H1 (cell line): Measurements from ENCODE around the gene RBM27. TPM values are rescaled to one million over a fixed set of nuclear protein-coding genes. Genes with fewer than 3 reads are reported as not detected.

Source experiments
- CTCF ChIA-PET: fragments of 300-600 bp; sonication (Branson Sonifier 250); formaldehyde crosslinking; loops from one replicate; lab custom pipeline; 2021; ENCODE audit not compliant: partially characterized antibody; lab: Charles Lee
- POLR2A ChIA-PET: fragments of 300-600 bp; sonication (Branson Sonifier 250); formaldehyde crosslinking; loops from one replicate; lab custom pipeline; 2021; ENCODE audit warnings: inconsistent platforms; ENCODE audit not compliant: partially characterized antibody; lab: Charles Lee
- DNase-seq, 2 experiments: peaks; one replicate each; pipeline versions ENCODE4 v3.0.0 to v3.0.0-alpha.2; 2010 to 2022; ENCODE audit warnings: low spot score in 2 of 2, low read depth in 1 of 2, mixed read lengths in 1 of 2
- FAIRE-seq: peaks from 2 replicates; lab custom pipeline; 2011; peaks lifted over from hg19 to GRCh38; lab: Jason Lieb, UNC
- H2AFZ ChIP-seq: 2 replicates; pipeline ENCODE4 v1.8.1; 2012; ENCODE audit warnings: low read length, inconsistent platforms
- H2AK5ac ChIP-seq: 2 replicates; pipeline ENCODE4 v1.6.1; 2013; ENCODE audit warnings: low read depth, low read length
- H2BK120ac ChIP-seq: replicated peaks from 2 replicates; pipeline ENCODE3; 2013; ENCODE audit warnings: low read depth, low read length, inconsistent platforms
- H2BK12ac ChIP-seq: 2 replicates; pipeline ENCODE4 v1.6.1; 2013; ENCODE audit warnings: low read depth, low read length
- H2BK15ac ChIP-seq: 2 replicates; pipeline ENCODE4 v1.6.1; 2013; ENCODE audit warnings: low read length
- H2BK20ac ChIP-seq: 2 replicates; pipeline ENCODE4 v1.6.1; 2013; ENCODE audit warnings: low read length
- H2BK5ac ChIP-seq: 2 replicates; pipeline ENCODE4 v1.6.1; 2013; ENCODE audit warnings: low read depth, low read length
- H3K14ac ChIP-seq: 2 replicates; pipeline ENCODE4 v1.6.1; 2013; ENCODE audit warnings: inconsistent platforms; ENCODE audit not compliant: insufficient read length
- H3K18ac ChIP-seq: 2 replicates; pipeline ENCODE4 v1.6.1; 2013; ENCODE audit warnings: low read length; ENCODE audit errors: extremely low read depth
- H3K23ac ChIP-seq: 2 replicates; pipeline ENCODE4 v1.6.1; 2013; ENCODE audit warnings: inconsistent platforms; ENCODE audit not compliant: insufficient read length
- H3K23me2 ChIP-seq: 2 replicates; pipeline ENCODE4 v1.6.1; 2013; ENCODE audit warnings: low read depth, low read length
- H3K27ac ChIP-seq: 2 replicates; pipeline ENCODE4 v1.6.1; 2011; ENCODE audit warnings: low read depth, low read length, inconsistent platforms
- H3K27me3 ChIP-seq, 4 experiments: replicated peaks in 1 of 4; 1 replicate in 1 of 4; 2 replicates in 3 of 4; pipeline versions ENCODE4 v1.6.1 to v1.8.1; 2011 to 2013; ENCODE audit warnings: low read length in 3 of 4, mild to moderate bottlenecking in 3 of 4, inconsistent platforms in 2 of 4, mixed read lengths in 2 of 4, moderate library complexity in 1 of 4; ENCODE audit not compliant: control insufficient read depth in 3 of 4, insufficient read depth in 3 of 4; ENCODE audit errors: extremely low read depth in 1 of 4
- H3K36me3 ChIP-seq, 4 experiments: 2 replicates each; pipeline versions ENCODE4 v1.6.1 to v1.8.1; 2011 to 2013; ENCODE audit warnings: mild to moderate bottlenecking in 4 of 4, low read length in 3 of 4, moderate library complexity in 2 of 4, control low read depth in 1 of 4, inconsistent platforms in 1 of 4; ENCODE audit not compliant: insufficient read depth in 4 of 4, control insufficient read depth in 2 of 4
- H3K4ac ChIP-seq: replicated peaks from 2 replicates; pipeline ENCODE3; 2013; ENCODE audit warnings: low read length, low read depth, mixed read lengths, inconsistent platforms; ENCODE audit not compliant: insufficient read length
- H3K4me1 ChIP-seq, 4 experiments: replicated peaks in 1 of 4; 1 replicate in 1 of 4; 2 replicates in 3 of 4; pipeline versions ENCODE4 v1.6.1 to v1.8.1; 2011 to 2013; ENCODE audit warnings: low read length in 3 of 4, inconsistent platforms in 2 of 4, mixed read lengths in 1 of 4; ENCODE audit not compliant: insufficient read depth in 4 of 4, control insufficient read depth in 3 of 4
- H3K4me2 ChIP-seq, 2 experiments: 2 replicates each; pipeline versions ENCODE4 v1.6.1 to v1.8.1; 2011 to 2013; ENCODE audit warnings: low read depth in 2 of 2, low read length in 2 of 2, control low read depth in 1 of 2, inconsistent platforms in 1 of 2, mild to moderate bottlenecking in 1 of 2; ENCODE audit not compliant: insufficient read depth in 1 of 2
- H3K4me3 ChIP-seq, 4 experiments: fragments of 200-600, 300-600 bp in 1 of 4; sonication (generic), shearing (Covaris generic), sonication (Bioruptor Twin) in 1 of 4; 2 replicates each; pipeline versions ENCODE4 v1.5.1 to v1.8.1; 2011 to 2016; ENCODE audit warnings: low read length in 4 of 4, low read depth in 3 of 4, control low read depth in 2 of 4, inconsistent platforms in 2 of 4, mild to moderate bottlenecking in 2 of 4, mixed read lengths in 1 of 4, moderate library complexity in 1 of 4; ENCODE audit not compliant: insufficient read depth in 2 of 4; ENCODE audit errors: extremely low read depth in 1 of 4
- H3K56ac ChIP-seq: replicated peaks from 2 replicates; pipeline ENCODE3; 2013; ENCODE audit warnings: low read depth, mild to moderate bottlenecking, mixed read lengths, low read length, inconsistent platforms; ENCODE audit not compliant: insufficient read length
- H3K79me1 ChIP-seq: 2 replicates; pipeline ENCODE4 v1.6.1; 2013; ENCODE audit warnings: low read depth, low read length, control low read depth
- H3K79me2 ChIP-seq, 2 experiments: 2 replicates each; pipeline versions ENCODE4 v1.6.1 to v1.8.1; 2012 to 2013; ENCODE audit warnings: low read length in 2 of 2, mild to moderate bottlenecking in 2 of 2, inconsistent platforms in 1 of 2; ENCODE audit not compliant: insufficient read depth in 2 of 2, control insufficient read depth in 1 of 2
- H3K9ac ChIP-seq, 4 experiments: replicated peaks in 1 of 4; 1 replicate in 1 of 4; 2 replicates in 3 of 4; pipeline versions ENCODE4 v1.6.1 to v1.8.1; 2011 to 2013; ENCODE audit warnings: low read depth in 3 of 4, low read length in 3 of 4, control low read depth in 2 of 4, mild to moderate bottlenecking in 2 of 4, moderate library complexity in 2 of 4, inconsistent platforms in 1 of 4; ENCODE audit errors: extremely low read depth in 1 of 4
- H3K9me3 ChIP-seq, 2 experiments: 2 replicates each; pipeline versions ENCODE4 v1.6.1 to v1.8.1; 2012 to 2013; ENCODE audit warnings: mild to moderate bottlenecking in 2 of 2, moderate library complexity in 2 of 2, control low read depth in 1 of 2, inconsistent platforms in 1 of 2, low read depth in 1 of 2, low read length in 1 of 2, mixed read lengths in 1 of 2; ENCODE audit not compliant: insufficient read depth in 2 of 2
- H4K20me1 ChIP-seq, 2 experiments: replicated peaks in 1 of 2; 2 replicates each; pipeline versions ENCODE3 to v1.8.1; 2011 to 2013; ENCODE audit warnings: inconsistent platforms in 2 of 2, low read length in 2 of 2, mild to moderate bottlenecking in 1 of 2; ENCODE audit not compliant: insufficient read depth in 2 of 2, control insufficient read depth in 1 of 2
- H4K5ac ChIP-seq: 2 replicates; pipeline ENCODE4 v1.6.1; 2013; ENCODE audit warnings: low read length, low read depth, mixed read lengths, inconsistent platforms; ENCODE audit not compliant: insufficient read length
- H4K8ac ChIP-seq: 2 replicates; pipeline ENCODE4 v1.8.0; 2013; ENCODE audit warnings: mild to moderate bottlenecking, moderate library complexity, low read length, inconsistent platforms; ENCODE audit not compliant: insufficient read depth; ENCODE audit errors: extremely low read depth
- H4K91ac ChIP-seq: replicated peaks from 2 replicates; pipeline ENCODE3; 2013; ENCODE audit warnings: low read length, mixed read lengths, inconsistent platforms; ENCODE audit not compliant: insufficient read length
- BCL11A ChIP-seq, 2 experiments: IDR thresholded peaks; one replicate each; pipeline ENCODE4 v1.6.1; 2011; ENCODE audit warnings: low read depth in 2 of 2, low read length in 2 of 2, mild to moderate bottlenecking in 2 of 2
- CTBP2 ChIP-seq: IDR thresholded peaks from 2 replicates; pipeline ENCODE4 v1.7.0; 2011; ENCODE audit warnings: borderline replicate concordance, mild to moderate bottlenecking, moderate library complexity, mixed read lengths, low read length; ENCODE audit not compliant: insufficient read depth, insufficient read length
- CTCF ChIP-seq, 3 experiments: IDR thresholded peaks; 1 replicate in 2 of 3; 2 replicates in 1 of 3; pipeline versions ENCODE4 v1.5.1 to v1.6.1; 2011; ENCODE audit warnings: low read length in 3 of 3, mild to moderate bottlenecking in 3 of 3, inconsistent platforms in 2 of 3, low read depth in 1 of 3, moderate library complexity in 1 of 3; ENCODE audit not compliant: insufficient read depth in 1 of 3; ENCODE audit errors: control extremely low read depth in 1 of 3
- E2F6 ChIP-seq: IDR thresholded peaks from 2 replicates; pipeline ENCODE4 v1.6.1; 2012; ENCODE audit warnings: inconsistent platforms
- EGR1 ChIP-seq: IDR thresholded peaks from 2 replicates; pipeline ENCODE4 v1.6.1; 2011; ENCODE audit warnings: low read depth, low read length, borderline replicate concordance
- NANOG ChIP-seq: IDR thresholded peaks from 2 replicates; pipeline ENCODE4 v1.6.1; 2011; ENCODE audit warnings: low read length, low read depth, mild to moderate bottlenecking, inconsistent platforms; ENCODE audit not compliant: insufficient read depth, poor library complexity, severe bottlenecking
- RFX5 ChIP-seq: IDR thresholded peaks from 2 replicates; pipeline ENCODE4 v1.6.1; 2011; ENCODE audit warnings: low read depth, low read length, improper control_type of control experiment, borderline replicate concordance
- SAP30 ChIP-seq: fragments of 300-600 bp; sonication (generic); IDR thresholded peaks from 2 replicates; pipeline ENCODE4 v1.7.1; 2012; ENCODE audit warnings: low read length, moderate library complexity, mild to moderate bottlenecking, inconsistent platforms; ENCODE audit not compliant: insufficient read depth, insufficient replicate concordance
- SP1 ChIP-seq: IDR thresholded peaks from 2 replicates; pipeline ENCODE4 v1.6.1; 2011; ENCODE audit warnings: low read depth, low read length
- TEAD4 ChIP-seq: IDR thresholded peaks from 2 replicates; pipeline ENCODE4 v1.6.1; 2012; ENCODE audit warnings: low read depth, low read length, inconsistent platforms, mixed read lengths
- WGBS, 2 experiments: shearing (Covaris generic) in 1 of 2; methylation state at CpG; one replicate each; pipeline versions ENCODE4 v1.1.6 to v1.1.7; 2013 to 2015; ENCODE audit warnings: low lambda C conversion rate in 2 of 2, mixed read lengths in 2 of 2, inconsistent platforms in 1 of 2, low coverage in 1 of 2, missing lambda C conversion rate in 1 of 2; ENCODE audit not compliant: insufficient replicate concordance in 2 of 2, insufficient coverage in 1 of 2, insufficient read length in 1 of 2; ENCODE audit errors: extremely low coverage in 1 of 2, missing lambda C conversion rate in 1 of 2; 5-methylcytosine and 5-hydroxymethylcytosine counted together
- polyA plus RNA-seq, 7 experiments: library from polyadenylated mRNA; depleted of rRNA in 3 of 7; stranded (reverse) in 5 of 7; unstranded in 2 of 7; fragments of >200 nt in 5 of 7; fragments of 200-250 nt in 2 of 7; gene quantifications; 1 replicate in 5 of 7; 2 replicates in 1 of 7; 4 replicates in 1 of 7; pipeline versions ENCODE4 v1.2.1 to v1.2.3, GENCODE V29; 2011 to 2013; ENCODE audit warnings: missing spikeins in 2 of 7, mixed read lengths in 2 of 7
- total RNA-seq: library from RNA; stranded (reverse); fragmentation: NEBNext Ultra II Directional; extraction: Animal tissue kit (Norgen Biotek cat#: 25700); gene quantifications from 2 replicates; pipeline ENCODE4 v1.2.1, GENCODE V29; 2021

RBM27 gene
- total and polyA plus RNA-seq, 2 of the 8 experiments (the other 6 are each of a cell fraction or from before 2014, with no cell fraction given): 13.1 to 42.9 TPM

GRCh38 chr5:146243247-146243646, 39.8 kb downstream of the RBM27 start:
- 97% methylated on average over 3 of the region's 3 CpGs; no CpG with 5 or more reads in 1 of the 2 experiments for WGBS, 2 experiments
- ChIA-PET POLR2A (no interaction called here), CTCF (no interaction called here)
- Histone ChIP-seq H2BK5ac (no peak overlapping the region), H3K4me2 (no peak overlapping the region), H3K56ac (no peak overlapping the region), H3K4ac (no peak overlapping the region), H3K9ac (no peak overlapping the region), H4K91ac (no peak overlapping the region), H3K27me3 (no peaks in the 10 kb centered on the region), H2BK120ac (no peak overlapping the region), H3K23me2 (no peaks in the 10 kb centered on the region), H3K18ac (no peak overlapping the region), H3K23ac (no peak overlapping the region), H2AK5ac (no peak overlapping the region), H3K4me3 (no peak overlapping the region), H3K14ac (no peak overlapping the region), H2BK12ac (no peak overlapping the region), H3K79me1 (no peaks in the 10 kb centered on the region), H4K5ac (no peak overlapping the region), H4K8ac (no peak overlapping the region), H2BK20ac (no peak overlapping the region), H2BK15ac (no peak overlapping the region), H3K4me1 (no peaks in the 10 kb centered on the region), H3K79me2 (peaks cover 0 to 3% of the 10 kb centered on the region in 2 experiments; a peak in 2 of 4 replicates), H4K20me1 (peaks cover 0 to 2% of the 10 kb centered on the region in 2 experiments), H3K36me3 (peaks cover 0 to 24% (median 8%) of the 10 kb centered on the region in 4 experiments; a peak in 2 of 8 replicates), H3K27ac (no peak overlapping the region), H2AFZ (no peak overlapping the region), H3K9me3 (no peaks in the 10 kb centered on the region)
- DNase-seq: no peak
- no peak for FAIRE-seq
- TF ChIP-seq CTBP2: no peak
- no peak for TF ChIP-seq TEAD4
- TF ChIP-seq RFX5: no peak
- no peak for TF ChIP-seq E2F6
- no peak for TF ChIP-seq EGR1
- no peak for TF ChIP-seq NANOG
- TF ChIP-seq CTCF (IDR thresholded peaks at IDR 0.05; ENCODE audit: control extremely low read depth in 1 of 3, insufficient read depth in 1 of 3, low read depth in 1 of 3, low read length in 3 of 3): no peak
- TF ChIP-seq BCL11A (IDR thresholded peaks at IDR 0.05; ENCODE audit: low read depth in 2 of 2, low read length in 2 of 2): no peak
- TF ChIP-seq SP1: no peak
- no peak for TF ChIP-seq SAP30
